H1 (cell line): ENCODE data around the gene SSMEM1. TPM values are rescaled to one million over a fixed set of nuclear protein-coding genes. Genes with fewer than 3 reads are reported as not detected.

Source experiments
- ATF2 ChIP-seq: IDR thresholded peaks from 2 replicates; pipeline ENCODE4 v1.6.1; 2012; ENCODE audit warnings: low read length, inconsistent platforms
- polyA plus RNA-seq, 7 experiments: library from polyadenylated mRNA; depleted of rRNA in 3 of 7; stranded (reverse) in 5 of 7; unstranded in 2 of 7; fragments of >200 nt in 5 of 7; fragments of 200-250 nt in 2 of 7; gene quantifications; 1 replicate in 5 of 7; 2 replicates in 1 of 7; 4 replicates in 1 of 7; pipeline versions ENCODE4 v1.2.1 to v1.2.3, GENCODE V29; 2011 to 2013; ENCODE audit warnings: missing spikeins in 2 of 7, mixed read lengths in 2 of 7
- total RNA-seq: library from RNA; stranded (reverse); fragmentation: NEBNext Ultra II Directional; extraction: Animal tissue kit (Norgen Biotek cat#: 25700); gene quantifications from 2 replicates; pipeline ENCODE4 v1.2.1, GENCODE V29; 2021

The SSMEM1 gene
- total and polyA plus RNA-seq, 2 of the 8 experiments (the other 6 are each of a cell fraction or from before 2014, with no cell fraction given), result not detected

DNA sequence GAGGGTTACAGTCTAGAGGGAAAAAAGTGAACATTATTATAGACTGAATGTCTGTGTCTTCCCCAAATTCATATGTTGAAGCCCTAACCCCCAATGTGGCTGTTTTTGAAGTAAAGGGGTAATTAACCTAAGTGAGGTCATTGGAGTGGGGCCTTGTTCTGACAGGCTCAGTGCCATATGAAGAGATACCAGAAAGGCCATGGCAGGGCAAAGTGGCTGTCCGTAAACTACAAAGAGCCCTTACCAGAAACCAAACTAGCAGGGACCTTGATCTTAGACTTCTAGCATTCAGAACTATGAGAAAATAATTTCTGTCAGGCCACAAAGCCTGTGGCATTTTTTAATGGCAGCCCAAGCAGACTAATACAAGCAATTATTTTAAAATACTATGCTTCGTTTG, 11.2 kb upstream of the SSMEM1 start (continued):
- TF ChIP-seq ATF2, result no peak
